Keratinocyte (primary cell): Measurements from ENCODE around the gene KCNG1.
"Not testable (repeated sequence)": the region's sequence is repeated elsewhere in the genome, so short reads cannot be mapped to it uniquely, and the experiment has no call there.

Source experiments
- EZH2 ChIP-seq: IDR thresholded peaks from one replicate; pipeline ENCODE4 v1.6.1; 2012; ENCODE audit warnings: inconsistent platforms, mild to moderate bottlenecking, low read length, moderate library complexity
- TF ChIP-seq, protein P1 (sequence below), 3 experiments: IDR thresholded peaks in 1 of 3; conservative IDR thresholded peaks in 1 of 3; optimal IDR thresholded peaks in 1 of 3; 2 replicates in 2 of 3; 3 replicates in 1 of 3; pipeline versions ENCODE3 to v1.5.1; 2011; ENCODE audit warnings: low read length in 3 of 3, mild to moderate bottlenecking in 3 of 3, moderate library complexity in 2 of 3, control low read depth in 1 of 3, inconsistent platforms in 1 of 3; ENCODE audit not compliant: insufficient read depth in 2 of 3; ENCODE audit errors: extremely low read depth in 1 of 3

DNA sequence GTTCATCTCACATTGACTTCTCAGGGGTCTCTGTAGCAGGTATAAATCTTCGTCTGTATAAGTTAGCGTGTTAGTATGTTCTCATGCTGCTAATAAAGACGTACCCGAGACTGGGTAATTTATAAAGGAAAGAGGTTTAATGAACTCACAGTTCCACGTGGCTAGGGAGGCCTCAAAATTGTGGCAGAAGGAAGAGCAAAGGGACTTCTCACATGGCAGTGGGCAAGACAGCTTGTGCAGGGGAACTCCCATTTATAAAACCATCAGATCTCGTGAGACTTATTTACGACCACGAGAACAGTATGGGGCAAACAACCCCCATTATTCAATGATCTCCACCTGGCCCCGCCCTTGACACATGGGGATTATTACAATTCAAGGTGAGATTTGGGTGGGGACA is 22.6 kb upstream of the KCNG1 start:
- TF ChIP-seq, protein P1, sequence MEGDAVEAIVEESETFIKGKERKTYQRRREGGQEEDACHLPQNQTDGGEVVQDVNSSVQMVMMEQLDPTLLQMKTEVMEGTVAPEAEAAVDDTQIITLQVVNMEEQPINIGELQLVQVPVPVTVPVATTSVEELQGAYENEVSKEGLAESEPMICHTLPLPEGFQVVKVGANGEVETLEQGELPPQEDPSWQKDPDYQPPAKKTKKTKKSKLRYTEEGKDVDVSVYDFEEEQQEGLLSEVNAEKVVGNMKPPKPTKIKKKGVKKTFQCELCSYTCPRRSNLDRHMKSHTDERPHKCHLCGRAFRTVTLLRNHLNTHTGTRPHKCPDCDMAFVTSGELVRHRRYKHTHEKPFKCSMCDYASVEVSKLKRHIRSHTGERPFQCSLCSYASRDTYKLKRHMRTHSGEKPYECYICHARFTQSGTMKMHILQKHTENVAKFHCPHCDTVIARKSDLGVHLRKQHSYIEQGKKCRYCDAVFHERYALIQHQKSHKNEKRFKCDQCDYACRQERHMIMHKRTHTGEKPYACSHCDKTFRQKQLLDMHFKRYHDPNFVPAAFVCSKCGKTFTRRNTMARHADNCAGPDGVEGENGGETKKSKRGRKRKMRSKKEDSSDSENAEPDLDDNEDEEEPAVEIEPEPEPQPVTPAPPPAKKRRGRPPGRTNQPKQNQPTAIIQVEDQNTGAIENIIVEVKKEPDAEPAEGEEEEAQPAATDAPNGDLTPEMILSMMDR (optimal IDR thresholded peaks at IDR 0.05 in 1 of 3, IDR thresholded peaks at IDR 0.05 in 1 of 3, conservative IDR thresholded peaks at IDR 0.05 in 1 of 3; ENCODE audit: extremely low read depth in 1 of 3, insufficient read depth in 2 of 3, low read length in 3 of 3) = not testable (repeated sequence)
- TF ChIP-seq EZH2 = not testable (repeated sequence)
